Neural cell (in vitro differentiated cells): ENCODE data around the gene OPA1. TPM values are rescaled to one million over a fixed set of nuclear protein-coding genes. Genes with fewer than 3 reads are reported as not detected.

Experiments
- H2AFZ ChIP-seq: fragments of 200-600, 300-800 bp; sonication (generic), shearing (Covaris generic); 2 replicates; pipeline ENCODE4 v1.6.0; 2014; ENCODE audit warnings: low read depth, mild to moderate bottlenecking, antibody characterized with exemption, low read length, moderate library complexity
- H3F3A ChIP-seq: fragments of 200-600 bp; shearing (Covaris generic); 2 replicates; pipeline ENCODE4 v1.6.1; 2016; ENCODE audit warnings: mild to moderate bottlenecking, moderate library complexity, mixed read lengths, antibody characterized with exemption, low read length; ENCODE audit not compliant: insufficient read depth, poor library complexity, severe bottlenecking
- H3K27ac ChIP-seq: fragments of 200-600, 300-800 bp; sonication (generic), shearing (Covaris generic); 2 replicates; pipeline ENCODE4 v1.5.1; 2014; ENCODE audit warnings: mild to moderate bottlenecking, low read length, moderate library complexity
- H3K27me3 ChIP-seq: fragments of 300-800, 200-600 bp; sonication (generic), shearing (Covaris generic); 2 replicates; pipeline ENCODE4 v1.6.0; 2014; ENCODE audit warnings: mild to moderate bottlenecking, low read depth, low read length, moderate library complexity; ENCODE audit not compliant: insufficient read depth
- H3K36me3 ChIP-seq: fragments of 300-800, 200-600 bp; sonication (generic), shearing (Covaris generic); 2 replicates; pipeline ENCODE4 v1.5.1; 2014; ENCODE audit warnings: mild to moderate bottlenecking, antibody characterized with exemption, low read length, moderate library complexity; ENCODE audit not compliant: insufficient read depth
- H3K4me2 ChIP-seq: fragments of 300-800, 200-600 bp; sonication (generic), shearing (Covaris generic); 2 replicates; pipeline ENCODE4 v1.6.0; 2014; ENCODE audit warnings: mild to moderate bottlenecking, low read length
- H3K4me3 ChIP-seq: fragments of 300-800, 200-600 bp; sonication (generic), shearing (Covaris generic); 2 replicates; pipeline ENCODE4 v1.5.1; 2014; ENCODE audit warnings: mild to moderate bottlenecking, low read length, moderate library complexity
- H3K79me2 ChIP-seq: fragments of 200-600 bp; shearing (Covaris generic); replicated peaks from 2 replicates; pipeline ENCODE4 v1.6.0; 2014; ENCODE audit warnings: mild to moderate bottlenecking, low read length, moderate library complexity; ENCODE audit not compliant: insufficient read depth
- H3K9ac ChIP-seq: fragments of 300-800, 200-600 bp; sonication (generic), shearing (Covaris generic); 2 replicates; pipeline ENCODE4 v1.6.1; 2016; ENCODE audit warnings: mild to moderate bottlenecking, low read length, mixed read lengths
- H3K9me2 ChIP-seq: fragments of 200-600 bp; shearing (Covaris generic); 2 replicates; pipeline ENCODE4 v1.6.1; 2016; ENCODE audit warnings: mild to moderate bottlenecking, low read length, mixed read lengths; ENCODE audit not compliant: insufficient read depth
- H3K9me3 ChIP-seq: fragments of 200-600, 300-800 bp; sonication (generic), shearing (Covaris generic); 2 replicates; pipeline ENCODE4 v1.6.1; 2016; ENCODE audit warnings: mild to moderate bottlenecking, mixed run types, low read length, moderate library complexity, mixed read lengths
- H4K20me1 ChIP-seq: fragments of 200-600 bp; shearing (Covaris generic); 2 replicates; pipeline ENCODE4 v1.6.1; 2016; ENCODE audit warnings: mild to moderate bottlenecking, mixed run types; ENCODE audit not compliant: insufficient read depth
- EP300 ChIP-seq: fragments of 450-650 bp; conservative IDR thresholded peaks from 2 replicates; pipeline ENCODE4 v1.6.1; 2014; ENCODE audit warnings: antibody characterized with exemption, mild to moderate bottlenecking, moderate library complexity; ENCODE audit not compliant: poor library complexity, severe bottlenecking
- EZH2 ChIP-seq: fragments of 200-600, 300-800 bp; shearing (Covaris generic), sonication (generic); IDR thresholded peaks from 2 replicates; pipeline ENCODE4 v1.6.1; 2014; ENCODE audit warnings: antibody characterized with exemption, low read length, borderline replicate concordance, mild to moderate bottlenecking; ENCODE audit not compliant: insufficient read depth, poor library complexity, severe bottlenecking
- MXI1 ChIP-seq: fragments of 450-650 bp; conservative IDR thresholded peaks from 2 replicates; pipeline ENCODE4 v1.6.1; 2014; ENCODE audit warnings: antibody characterized with exemption, mild to moderate bottlenecking; ENCODE audit not compliant: poor library complexity, severe bottlenecking
- POLR2AphosphoS5 ChIP-seq: IDR thresholded peaks from 2 replicates; pipeline ENCODE4 v1.6.1; 2012
- RAD21 ChIP-seq: fragments of 450-650 bp; conservative IDR thresholded peaks from 2 replicates; pipeline ENCODE4 v1.6.1; 2014; ENCODE audit warnings: antibody characterized with exemption, mild to moderate bottlenecking, moderate library complexity
- SMC3 ChIP-seq: fragments of 450-650 bp; conservative IDR thresholded peaks from 2 replicates; pipeline ENCODE4 v1.6.1; 2014; ENCODE audit warnings: antibody characterized with exemption, mild to moderate bottlenecking, moderate library complexity; ENCODE audit not compliant: poor library complexity
- TAF1 ChIP-seq: IDR thresholded peaks from 2 replicates; pipeline ENCODE4 v1.6.1; 2012; ENCODE audit warnings: low read depth
- polyA plus RNA-seq: library from polyadenylated mRNA; depleted of rRNA; stranded (reverse); fragments of >200 nt; gene quantifications from 2 replicates; pipeline ENCODE4 v1.2.3, GENCODE V29; 2014
- TF ChIP-seq, protein P1 (sequence below): IDR thresholded peaks from 2 replicates; pipeline ENCODE4 v1.6.1; 2012; ENCODE audit warnings: borderline replicate concordance
- TF ChIP-seq, protein P2 (sequence below): fragments of 450-650 bp; IDR thresholded peaks from 2 replicates; pipeline ENCODE4 v1.5.1; 2014; ENCODE audit warnings: antibody characterized with exemption, mild to moderate bottlenecking, moderate library complexity; ENCODE audit not compliant: poor library complexity, severe bottlenecking

The OPA1 gene
- polyA plus RNA-seq, 1 donor from 2014 or later: 97.7 TPM

DNA sequence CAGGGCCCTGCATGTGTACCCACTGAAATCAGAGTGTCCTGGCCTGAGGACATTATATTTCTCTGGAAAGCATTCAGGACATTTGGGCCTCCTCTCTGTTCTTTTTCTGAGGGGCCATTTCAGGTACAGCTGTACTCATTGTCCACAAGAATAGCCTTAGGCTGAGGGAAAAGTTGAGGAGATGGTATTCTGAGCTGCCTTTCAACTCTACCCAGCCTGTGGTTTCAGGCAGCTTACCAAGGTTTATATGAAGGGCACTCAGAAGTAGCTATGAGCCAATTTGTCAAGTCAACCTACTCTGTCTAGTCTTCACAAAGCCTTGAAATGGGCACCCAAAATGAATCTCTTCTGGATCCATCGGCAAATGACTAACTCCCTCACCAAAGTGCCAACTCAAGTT, 47.7 kb upstream of the OPA1 start:
- H3K27me3 ChIP-seq: no peaks in the 10 kb centered on the region
- H3K36me3 ChIP-seq: no peaks in the 10 kb centered on the region
- TF ChIP-seq, protein P1, sequence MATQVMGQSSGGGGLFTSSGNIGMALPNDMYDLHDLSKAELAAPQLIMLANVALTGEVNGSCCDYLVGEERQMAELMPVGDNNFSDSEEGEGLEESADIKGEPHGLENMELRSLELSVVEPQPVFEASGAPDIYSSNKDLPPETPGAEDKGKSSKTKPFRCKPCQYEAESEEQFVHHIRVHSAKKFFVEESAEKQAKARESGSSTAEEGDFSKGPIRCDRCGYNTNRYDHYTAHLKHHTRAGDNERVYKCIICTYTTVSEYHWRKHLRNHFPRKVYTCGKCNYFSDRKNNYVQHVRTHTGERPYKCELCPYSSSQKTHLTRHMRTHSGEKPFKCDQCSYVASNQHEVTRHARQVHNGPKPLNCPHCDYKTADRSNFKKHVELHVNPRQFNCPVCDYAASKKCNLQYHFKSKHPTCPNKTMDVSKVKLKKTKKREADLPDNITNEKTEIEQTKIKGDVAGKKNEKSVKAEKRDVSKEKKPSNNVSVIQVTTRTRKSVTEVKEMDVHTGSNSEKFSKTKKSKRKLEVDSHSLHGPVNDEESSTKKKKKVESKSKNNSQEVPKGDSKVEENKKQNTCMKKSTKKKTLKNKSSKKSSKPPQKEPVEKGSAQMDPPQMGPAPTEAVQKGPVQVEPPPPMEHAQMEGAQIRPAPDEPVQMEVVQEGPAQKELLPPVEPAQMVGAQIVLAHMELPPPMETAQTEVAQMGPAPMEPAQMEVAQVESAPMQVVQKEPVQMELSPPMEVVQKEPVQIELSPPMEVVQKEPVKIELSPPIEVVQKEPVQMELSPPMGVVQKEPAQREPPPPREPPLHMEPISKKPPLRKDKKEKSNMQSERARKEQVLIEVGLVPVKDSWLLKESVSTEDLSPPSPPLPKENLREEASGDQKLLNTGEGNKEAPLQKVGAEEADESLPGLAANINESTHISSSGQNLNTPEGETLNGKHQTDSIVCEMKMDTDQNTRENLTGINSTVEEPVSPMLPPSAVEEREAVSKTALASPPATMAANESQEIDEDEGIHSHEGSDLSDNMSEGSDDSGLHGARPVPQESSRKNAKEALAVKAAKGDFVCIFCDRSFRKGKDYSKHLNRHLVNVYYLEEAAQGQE: no peak
- TF ChIP-seq RAD21: no peak
- no peak for TF ChIP-seq POLR2AphosphoS5
- TF ChIP-seq MXI1: no peak
- TF ChIP-seq EZH2: no peak
- no peak for TF ChIP-seq TAF1
- TF ChIP-seq EP300: no peak
- TF ChIP-seq SMC3: no peak
- TF ChIP-seq, protein P2, sequence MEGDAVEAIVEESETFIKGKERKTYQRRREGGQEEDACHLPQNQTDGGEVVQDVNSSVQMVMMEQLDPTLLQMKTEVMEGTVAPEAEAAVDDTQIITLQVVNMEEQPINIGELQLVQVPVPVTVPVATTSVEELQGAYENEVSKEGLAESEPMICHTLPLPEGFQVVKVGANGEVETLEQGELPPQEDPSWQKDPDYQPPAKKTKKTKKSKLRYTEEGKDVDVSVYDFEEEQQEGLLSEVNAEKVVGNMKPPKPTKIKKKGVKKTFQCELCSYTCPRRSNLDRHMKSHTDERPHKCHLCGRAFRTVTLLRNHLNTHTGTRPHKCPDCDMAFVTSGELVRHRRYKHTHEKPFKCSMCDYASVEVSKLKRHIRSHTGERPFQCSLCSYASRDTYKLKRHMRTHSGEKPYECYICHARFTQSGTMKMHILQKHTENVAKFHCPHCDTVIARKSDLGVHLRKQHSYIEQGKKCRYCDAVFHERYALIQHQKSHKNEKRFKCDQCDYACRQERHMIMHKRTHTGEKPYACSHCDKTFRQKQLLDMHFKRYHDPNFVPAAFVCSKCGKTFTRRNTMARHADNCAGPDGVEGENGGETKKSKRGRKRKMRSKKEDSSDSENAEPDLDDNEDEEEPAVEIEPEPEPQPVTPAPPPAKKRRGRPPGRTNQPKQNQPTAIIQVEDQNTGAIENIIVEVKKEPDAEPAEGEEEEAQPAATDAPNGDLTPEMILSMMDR: no peak
- H3K9ac ChIP-seq: no peak overlapping the region
- H3K9me2 ChIP-seq: no peaks in the 10 kb centered on the region
- no peak overlapping the region for H3K4me2 ChIP-seq
- no peaks in the 10 kb centered on the region for H3K79me2 ChIP-seq
- H3K27ac ChIP-seq: no peak overlapping the region
- no peak overlapping the region for H3K4me3 ChIP-seq
- H3F3A ChIP-seq: no peaks in the 10 kb centered on the region
- no peak overlapping the region for H2AFZ ChIP-seq
- no peaks in the 10 kb centered on the region for H3K9me3 ChIP-seq
- no peaks in the 10 kb centered on the region for H4K20me1 ChIP-seq

DNA sequence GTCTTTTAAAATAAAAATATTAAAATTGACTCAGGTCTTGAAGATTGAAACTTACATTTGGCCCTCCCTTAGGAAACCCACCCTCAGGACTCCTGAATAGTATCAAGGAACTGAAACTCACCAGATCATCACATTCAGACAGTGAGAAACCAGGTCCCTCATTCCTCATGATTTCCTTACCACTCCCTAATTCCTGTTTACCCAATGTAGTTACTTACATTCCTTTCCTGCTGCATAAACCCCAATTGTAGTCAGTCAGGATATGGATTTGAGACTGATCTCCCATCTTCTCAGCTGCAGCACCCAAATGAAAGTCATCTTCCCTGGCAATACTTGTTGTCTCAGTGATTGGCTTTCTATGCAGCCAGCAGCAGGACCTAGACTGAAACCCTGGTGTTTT, 46.9 kb upstream of the OPA1 start:
- no peaks in the 10 kb centered on the region for H3K27me3 ChIP-seq
- no peak overlapping the region for H3K4me2 ChIP-seq
- H3F3A ChIP-seq: no peaks in the 10 kb centered on the region
- H3K79me2 ChIP-seq: no peaks in the 10 kb centered on the region
- no peak overlapping the region for H3K9ac ChIP-seq
- H2AFZ ChIP-seq: no peak overlapping the region
- H3K4me3 ChIP-seq: no peak overlapping the region
- no peaks in the 10 kb centered on the region for H3K9me3 ChIP-seq
- H3K36me3 ChIP-seq: no peaks in the 10 kb centered on the region
- no peak for TF ChIP-seq TAF1
- TF ChIP-seq EP300: no peak
- H3K27ac ChIP-seq: no peak overlapping the region
- no peaks in the 10 kb centered on the region for H4K20me1 ChIP-seq
- H3K9me2 ChIP-seq: no peaks in the 10 kb centered on the region

DNA sequence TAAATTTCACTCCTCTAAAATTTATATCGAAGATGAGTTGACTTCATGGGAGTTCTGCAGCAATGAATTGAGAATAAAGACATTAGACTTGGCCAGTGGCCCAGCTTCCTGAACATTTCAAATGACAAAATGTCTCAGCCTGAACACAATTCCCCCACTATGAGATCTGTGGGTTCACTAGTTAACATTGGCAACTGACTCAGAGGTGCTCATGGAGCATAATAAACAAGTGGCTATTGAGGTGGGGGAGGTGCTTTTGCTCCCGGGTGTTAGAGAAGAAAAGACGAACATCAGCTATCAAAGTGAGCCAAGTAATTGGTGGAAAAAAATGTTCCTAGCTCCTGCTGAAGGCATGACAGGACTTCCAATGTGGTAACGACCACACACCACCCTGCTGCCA, 44.6 kb upstream of the OPA1 start:
- no peak overlapping the region for H3K9ac ChIP-seq
- H3K9me2 ChIP-seq: no peaks in the 10 kb centered on the region
- TF ChIP-seq, protein P2: no peak
- TF ChIP-seq TAF1: no peak
- no peak for TF ChIP-seq SMC3
- TF ChIP-seq MXI1: no peak
- TF ChIP-seq, protein P1: no peak
- no peaks in the 10 kb centered on the region for H3K9me3 ChIP-seq
- no peak overlapping the region for H3K27ac ChIP-seq
- H3K4me2 ChIP-seq: no peak overlapping the region
- H2AFZ ChIP-seq: no peak overlapping the region
- H3F3A ChIP-seq: no peaks in the 10 kb centered on the region
- H3K36me3 ChIP-seq: no peaks in the 10 kb centered on the region
- no peaks in the 10 kb centered on the region for H3K79me2 ChIP-seq
- H3K4me3 ChIP-seq: no peak overlapping the region
- H4K20me1 ChIP-seq: no peaks in the 10 kb centered on the region
- no peaks in the 10 kb centered on the region for H3K27me3 ChIP-seq
